ENCODE data around the gene SRA1.

SRA1 gene

GRCh38 chr5:140549237-140550144 lies 7.8 kb downstream of the SRA1 start:
- no peak for DNase-seq

- no peak for DNase-seq
These were observed 8.5 kb downstream of the SRA1 start for GRCh38 chr5:140548791-140549190.

DNA sequence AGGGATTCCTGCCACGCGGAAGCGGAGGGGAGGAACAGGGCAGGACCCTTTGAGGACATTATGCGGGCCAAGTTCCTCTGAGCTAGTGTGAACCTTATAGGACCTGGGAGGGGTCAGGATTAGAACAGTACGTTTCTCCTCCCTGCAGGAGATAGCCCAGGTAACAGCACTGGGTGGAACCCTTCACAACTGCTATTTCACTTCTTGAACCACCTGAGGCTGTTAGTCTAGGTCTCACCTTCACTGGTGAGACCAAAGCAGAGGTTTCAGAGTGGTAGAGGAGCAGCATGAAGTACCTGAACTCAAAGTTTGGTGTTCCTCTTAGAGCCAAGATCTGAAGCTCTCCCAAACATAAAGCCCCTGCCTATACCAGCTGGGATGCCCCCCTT lies 9.0 kb downstream of the SRA1 start:
- DNase-seq = no peak

- peak; percentile 68 for DNase-seq
These were observed 9.6 kb downstream of the SRA1 start, which contains the start of gene EIF4EBP3 for GRCh38 chr5:140547508-140548299. EIF4EBP3 (plus strand) TSS chr5:140547662; CDS start chr5:140547738, 76 bp downstream.

DNA sequence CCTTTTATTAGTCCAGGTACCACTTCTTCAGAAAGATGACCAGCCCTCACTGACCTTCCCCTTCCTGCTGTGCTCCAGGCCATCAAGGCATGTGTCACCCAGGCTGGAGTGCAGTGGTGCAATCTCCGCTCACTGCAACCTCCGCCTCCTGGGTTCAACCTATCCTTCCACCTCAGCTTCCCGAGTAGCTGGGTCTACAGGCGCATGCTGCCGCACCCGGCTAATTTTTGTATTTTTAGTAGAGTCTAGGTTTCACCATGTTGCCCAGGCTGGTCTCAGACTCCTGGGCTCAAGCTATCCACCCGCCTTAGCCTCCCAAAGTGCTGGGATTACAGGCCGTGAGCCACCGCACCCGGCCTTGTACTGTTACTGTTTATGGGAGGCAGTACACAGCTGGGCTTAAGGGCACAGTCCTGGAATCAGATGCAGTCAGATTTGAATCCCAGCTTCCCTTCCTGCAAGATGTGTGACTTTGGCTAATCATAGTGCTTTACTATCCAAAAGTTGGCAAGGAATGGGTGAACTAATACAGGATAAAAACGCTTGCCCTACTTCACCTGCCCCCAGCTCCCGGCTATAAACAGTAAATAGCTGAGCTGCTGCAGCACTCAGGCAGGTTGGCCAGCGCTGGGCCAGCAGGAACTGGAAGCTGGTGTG lies 10.3 kb downstream of the SRA1 start:
- DNase-seq = no peak

GRCh38 chr5:140545606-140546005 lies 11.7 kb downstream of the SRA1 start:
- DNase-seq = no peak

- DNase-seq = no peak
These were observed 12.3 kb downstream of the SRA1 start for GRCh38 chr5:140544986-140545385.

GRCh38 chr5:140542972-140543371 lies 14.3 kb downstream of the SRA1 start:
- no peak for DNase-seq

GRCh38 chr5:140540227-140540626 lies 17.0 kb downstream of the SRA1 start:
- no peak for DNase-seq

GRCh38 chr5:140524003-140524402 lies 33.3 kb downstream of the SRA1 start:
- no peak for DNase-seq

GRCh38 chr5:140513124-140513523 lies 44.1 kb downstream of the SRA1 start:
- DNase-seq = no peak

DNA sequence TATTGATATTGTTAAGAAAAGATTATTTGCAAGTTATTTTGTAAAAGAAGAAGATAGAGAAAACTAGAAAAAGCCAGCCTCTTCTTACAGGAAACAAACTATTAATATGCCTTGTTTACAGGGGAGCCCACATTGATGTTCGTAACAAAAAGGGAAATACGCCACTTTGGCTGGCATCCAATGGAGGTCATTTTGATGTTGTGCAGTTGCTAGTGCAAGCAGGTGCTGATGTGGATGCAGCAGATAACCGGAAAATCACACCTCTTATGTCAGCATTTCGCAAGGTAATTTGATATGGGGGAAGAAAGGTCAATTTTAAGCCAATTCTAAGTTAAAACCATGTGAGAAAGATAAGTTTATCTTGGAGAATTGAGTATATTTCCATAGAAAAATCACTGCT lies 47.4 kb downstream of the SRA1 start:
- DNase-seq = no peak

DNA sequence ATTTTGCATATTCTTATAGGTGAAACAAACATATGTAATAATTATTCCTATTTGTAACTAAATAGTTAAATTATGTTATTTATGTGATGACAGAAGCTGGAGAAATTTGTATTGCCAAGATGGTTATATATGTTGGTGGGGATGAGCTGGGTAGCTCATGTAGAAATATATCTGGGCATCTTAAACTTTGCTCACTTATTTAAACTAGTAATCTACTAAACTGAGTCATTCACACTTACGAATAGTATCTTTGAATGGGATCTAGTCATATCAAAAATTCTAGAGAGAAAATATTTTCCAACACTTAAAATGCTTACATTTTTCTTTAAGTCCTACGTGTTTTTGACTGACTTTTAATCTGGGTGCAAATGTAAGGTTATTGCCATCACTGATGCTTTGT lies 54.4 kb downstream of the SRA1 start:
- DNase-seq = no peak

Data from NCI-H1048 (cell line).